ENCODE results near the gene ADAMTS5. TPM values are rescaled to one million over a fixed set of nuclear protein-coding genes. Genes with fewer than 3 reads are reported as not detected.

Gene ADAMTS5
- total and polyA plus RNA-seq, 2 of the 8 experiments (the other 6 are each of a cell fraction or from before 2014, with no cell fraction given) = 0.20 to 1.1 TPM

DNA sequence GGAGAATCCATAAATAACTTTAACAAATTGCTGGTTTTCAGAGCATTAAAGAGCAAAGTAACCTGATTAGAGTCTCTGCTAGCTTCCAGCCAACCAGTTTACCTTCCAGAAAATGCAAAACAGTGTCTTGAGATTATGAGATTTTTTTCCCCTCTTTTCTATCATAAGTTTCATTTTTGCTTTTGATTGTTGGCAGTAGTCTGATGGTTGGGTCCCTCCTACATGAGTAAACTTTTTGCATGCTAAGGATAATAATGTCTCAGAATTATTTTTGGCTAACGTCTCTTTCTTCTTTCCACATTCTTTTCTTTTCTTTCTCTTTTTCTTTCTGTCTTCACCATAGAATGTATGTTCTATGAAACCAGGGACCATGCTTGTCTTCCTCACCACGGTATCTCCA, 6.3 kb upstream of the ADAMTS5 start:
- H3K4me3 ChIP-seq (ENCODE audit: extremely low read depth in 1 of 4, insufficient read depth in 2 of 4, low read depth in 3 of 4, low read length in 4 of 4) = no peak overlapping the region
- no peaks in the 10 kb centered on the region for H3K79me2 ChIP-seq (ENCODE audit: control insufficient read depth in 1 of 2, insufficient read depth in 2 of 2, low read length in 2 of 2)
- no peak overlapping the region for H3K4me2 ChIP-seq (ENCODE audit: insufficient read depth in 1 of 2, low read depth in 2 of 2, low read length in 2 of 2)
- ChIA-PET POLR2A (ENCODE audit: partially characterized antibody) (no interaction called here), CTCF (ENCODE audit: partially characterized antibody) (interaction anchor here (1.3 kb wide), 1 partner anchor 122 kb away, joined by 6 read pairs; no protein-coding TSS in a partner anchor)
- H3K23ac ChIP-seq (ENCODE audit: insufficient read length) = no peak overlapping the region
- H4K91ac ChIP-seq (replicated peaks; ENCODE audit: insufficient read length, low read length) = no peak overlapping the region
- no peak overlapping the region for H2BK15ac ChIP-seq (ENCODE audit: low read length)
- TF ChIP-seq KDM1A (IDR thresholded peaks at IDR 0.05; ENCODE audit: borderline replicate concordance, low read length) = no peak
- TF ChIP-seq, protein P1, sequence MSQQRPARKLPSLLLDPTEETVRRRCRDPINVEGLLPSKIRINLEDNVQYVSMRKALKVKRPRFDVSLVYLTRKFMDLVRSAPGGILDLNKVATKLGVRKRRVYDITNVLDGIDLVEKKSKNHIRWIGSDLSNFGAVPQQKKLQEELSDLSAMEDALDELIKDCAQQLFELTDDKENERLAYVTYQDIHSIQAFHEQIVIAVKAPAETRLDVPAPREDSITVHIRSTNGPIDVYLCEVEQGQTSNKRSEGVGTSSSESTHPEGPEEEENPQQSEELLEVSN (IDR thresholded peaks at IDR 0.05) = no peak
- TF ChIP-seq JUND (IDR thresholded peaks at IDR 0.05; ENCODE audit: low read length) = no peak
- TF ChIP-seq, protein P2, sequence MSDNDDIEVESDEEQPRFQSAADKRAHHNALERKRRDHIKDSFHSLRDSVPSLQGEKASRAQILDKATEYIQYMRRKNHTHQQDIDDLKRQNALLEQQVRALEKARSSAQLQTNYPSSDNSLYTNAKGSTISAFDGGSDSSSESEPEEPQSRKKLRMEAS (IDR thresholded peaks at IDR 0.05) = no peak
- TF ChIP-seq RXRA (IDR thresholded peaks at IDR 0.05; ENCODE audit: insufficient read depth, low read depth, low read length) = no peak
- no peak overlapping the region for H3K56ac ChIP-seq (replicated peaks; ENCODE audit: insufficient read length, low read depth, low read length)
- H2AK5ac ChIP-seq (ENCODE audit: low read depth, low read length) = no peak overlapping the region
- H2BK12ac ChIP-seq (ENCODE audit: low read depth, low read length) = no peak overlapping the region
- no peak overlapping the region for H4K5ac ChIP-seq (ENCODE audit: insufficient read length, low read depth, low read length)
- H3K23me2 ChIP-seq (ENCODE audit: low read depth, low read length) = no peaks in the 10 kb centered on the region
- no peak overlapping the region for H2AFZ ChIP-seq (ENCODE audit: low read length)
- H3K27ac ChIP-seq (ENCODE audit: low read depth, low read length) = no peak overlapping the region
- no peak overlapping the region for H2BK120ac ChIP-seq (replicated peaks; ENCODE audit: low read depth, low read length)
- no peak overlapping the region for H3K18ac ChIP-seq (ENCODE audit: extremely low read depth, low read length)
- H2BK20ac ChIP-seq (ENCODE audit: low read length) = no peak overlapping the region
- no peak overlapping the region for H2BK5ac ChIP-seq (ENCODE audit: low read depth, low read length)
- no peaks in the 10 kb centered on the region for H3K79me1 ChIP-seq (ENCODE audit: low read depth, low read length)
- no peaks in the 10 kb centered on the region for H3K36me3 ChIP-seq (ENCODE audit: control insufficient read depth in 2 of 4, insufficient read depth in 4 of 4, low read length in 3 of 4)
- WGBS, 2 experiments (ENCODE audit: extremely low coverage in 1 of 2, insufficient coverage in 1 of 2, insufficient read length in 1 of 2, insufficient replicate concordance in 2 of 2, low coverage in 1 of 2, low lambda C conversion rate in 2 of 2, missing lambda C conversion rate in 1 of 2) = 95% methylated on average over 2 of the region's 2 CpGs; no CpG with 5 or more reads in 1 of the 2 experiments
- H3K14ac ChIP-seq (ENCODE audit: insufficient read length) = no peak overlapping the region
- peaks cover 0 to 4% (median 0%) of the 10 kb centered on the region in 4 experiments; a peak in 1 of 7 replicates for H3K4me1 ChIP-seq (replicated peaks in 1 of 4; ENCODE audit: control insufficient read depth in 3 of 4, insufficient read depth in 4 of 4, low read length in 3 of 4)
- H3K9ac ChIP-seq (replicated peaks in 1 of 4; ENCODE audit: extremely low read depth in 1 of 4, low read depth in 3 of 4, low read length in 3 of 4) = no peak overlapping the region
- H3K4ac ChIP-seq (replicated peaks; ENCODE audit: insufficient read length, low read depth, low read length) = no peak overlapping the region
- no peak overlapping the region for H4K8ac ChIP-seq (ENCODE audit: extremely low read depth, insufficient read depth, low read length)
- peaks cover 0 to 7% (median 4%) of the 10 kb centered on the region in 4 experiments; a peak in 6 of 7 replicates for H3K27me3 ChIP-seq (replicated peaks in 1 of 4; ENCODE audit: control insufficient read depth in 3 of 4, extremely low read depth in 1 of 4, insufficient read depth in 3 of 4, low read length in 3 of 4)
- no peak for FAIRE-seq
- H3K9me3 ChIP-seq (ENCODE audit: insufficient read depth in 2 of 2, low read depth in 1 of 2, low read length in 1 of 2) = no peaks in the 10 kb centered on the region
- DNase-seq (ENCODE audit: low read depth in 1 of 2, low spot score in 2 of 2) = no peak
- no peaks in the 10 kb centered on the region for H4K20me1 ChIP-seq (replicated peaks in 1 of 2; ENCODE audit: control insufficient read depth in 1 of 2, insufficient read depth in 2 of 2, low read length in 2 of 2)

Measured in H1 (cell line).